Keratinocyte (primary cell): ENCODE measurements around the gene PARD3. TPM values are rescaled to one million over a fixed set of nuclear protein-coding genes. Genes with fewer than 3 reads are reported as not detected.

ENCODE experiments used
- DNase-seq: peaks from one replicate; pipeline ENCODE4 v3.0.0-alpha.2; 2011; ENCODE audit warnings: low read depth, missing footprints, low spot score
- FAIRE-seq: peaks from 2 replicates; lab custom pipeline; 2011; peaks lifted over from hg19 to GRCh38; lab: Jason Lieb, UNC
- H2AFZ ChIP-seq: 2 replicates; pipeline ENCODE4 v1.6.0; 2012; ENCODE audit warnings: low read length, control low read depth, inconsistent platforms; ENCODE audit not compliant: control insufficient read depth
- H3K27ac ChIP-seq: 2 replicates; pipeline ENCODE4 v1.5.1; 2011; ENCODE audit warnings: low read length; ENCODE audit not compliant: control insufficient read depth, insufficient read depth
- H3K27me3 ChIP-seq: 3 replicates; pipeline ENCODE4 v1.6.0; 2011; ENCODE audit warnings: low read length; ENCODE audit not compliant: control insufficient read depth, insufficient read depth; ENCODE audit errors: extremely low read depth
- H3K36me3 ChIP-seq, 2 experiments: 2 replicates in 1 of 2; 3 replicates in 1 of 2; pipeline ENCODE4 v1.5.1; 2011; ENCODE audit warnings: low read length in 2 of 2, mild to moderate bottlenecking in 1 of 2; ENCODE audit not compliant: control insufficient read depth in 2 of 2, insufficient read depth in 2 of 2; ENCODE audit errors: extremely low read depth in 1 of 2
- H3K4me1 ChIP-seq: 3 replicates; pipeline ENCODE4 v1.5.1; 2011; ENCODE audit warnings: low read length; ENCODE audit not compliant: control insufficient read depth, insufficient read depth; ENCODE audit errors: extremely low read depth
- H3K4me2 ChIP-seq: 3 replicates; pipeline ENCODE4 v1.6.0; 2011; ENCODE audit warnings: low read depth, low read length; ENCODE audit not compliant: control insufficient read depth, insufficient read depth; ENCODE audit errors: extremely low read depth
- H3K4me3 ChIP-seq, 3 experiments: fragments of 200-600 bp in 1 of 3; sonication (generic) in 1 of 3; 2 replicates in 2 of 3; 3 replicates in 1 of 3; pipeline ENCODE4 v1.5.1; 2011 to 2016; ENCODE audit warnings: low read length in 3 of 3, mild to moderate bottlenecking in 3 of 3, control low read depth in 2 of 3, inconsistent platforms in 1 of 3, low read depth in 1 of 3, mixed read lengths in 1 of 3, mixed run types in 1 of 3, moderate library complexity in 1 of 3; ENCODE audit not compliant: control insufficient read depth in 2 of 3, insufficient read depth in 2 of 3; ENCODE audit errors: extremely low read depth in 1 of 3
- H3K79me2 ChIP-seq: 2 replicates; pipeline ENCODE4 v1.6.0; 2012; ENCODE audit warnings: low read length; ENCODE audit not compliant: control insufficient read depth, insufficient read depth
- H3K9ac ChIP-seq: 3 replicates; pipeline ENCODE4 v1.6.0; 2011; ENCODE audit warnings: low read length; ENCODE audit not compliant: control insufficient read depth, insufficient read depth; ENCODE audit errors: extremely low read depth
- H3K9me1 ChIP-seq: 3 replicates; pipeline ENCODE4 v1.6.0; 2011; ENCODE audit warnings: low read length; ENCODE audit not compliant: control insufficient read depth, insufficient read depth; ENCODE audit errors: extremely low read depth
- H3K9me3 ChIP-seq: 2 replicates; pipeline ENCODE4 v1.5.1; 2012; ENCODE audit warnings: low read depth, low read length; ENCODE audit not compliant: control insufficient read depth
- H4K20me1 ChIP-seq: 3 replicates; pipeline ENCODE4 v1.6.0; 2011; ENCODE audit warnings: low read length; ENCODE audit not compliant: control insufficient read depth, insufficient read depth; ENCODE audit errors: extremely low read depth
- CTCF ChIP-seq, 3 experiments: IDR thresholded peaks in 1 of 3; conservative IDR thresholded peaks in 1 of 3; optimal IDR thresholded peaks in 1 of 3; 2 replicates in 2 of 3; 3 replicates in 1 of 3; pipeline versions ENCODE3 to v1.5.1; 2011; ENCODE audit warnings: low read length in 3 of 3, mild to moderate bottlenecking in 3 of 3, moderate library complexity in 2 of 3, control low read depth in 1 of 3, inconsistent platforms in 1 of 3; ENCODE audit not compliant: insufficient read depth in 2 of 3; ENCODE audit errors: extremely low read depth in 1 of 3
- EZH2 ChIP-seq: IDR thresholded peaks from one replicate; pipeline ENCODE4 v1.6.1; 2012; ENCODE audit warnings: inconsistent platforms, mild to moderate bottlenecking, low read length, moderate library complexity
- dilution Hi-C: fragments of 300-500 bp; cut with MboI; formaldehyde crosslinking; loops from one replicate; pipeline ENCODE4 v1.7.0; 2020; ENCODE audit warnings: low sequenced_read_pairs; ENCODE audit not compliant: extremely low pct_ligation_motif_present
- polyA plus RNA-seq, 5 experiments: library from polyadenylated mRNA; depleted of rRNA in 3 of 5; stranded (reverse) in 3 of 5; stranded (forward) in 1 of 5; unstranded in 1 of 5; fragments of >200 nt; gene quantifications; 1 replicate in 1 of 5; 2 replicates in 3 of 5; 3 replicates in 1 of 5; pipeline versions ENCODE4 v1.2.1 to v1.2.3, GENCODE V29; 2011 to 2012; ENCODE audit warnings: missing spikeins in 2 of 5, low read depth in 1 of 5, low replicate concordance in 1 of 5

PARD3 gene
- polyA plus RNA-seq, 1 donor (not counting 4 experiments of a cell fraction or from before 2014, with no cell fraction given) = 46.4 TPM

- DNase-seq = no peak
- Histone ChIP-seq H3K4me2 (no peak overlapping the region), H3K4me3 (no peak overlapping the region), H3K9me1 (no peaks in the 10 kb centered on the region), H3K9me3 (no peaks in the 10 kb centered on the region), H3K36me3 (no peaks in the 10 kb centered on the region), H3K27ac (no peak overlapping the region), H2AFZ (no peak overlapping the region), H3K9ac (no peak overlapping the region), H3K4me1 (peaks cover 56% of the 10 kb centered on the region), H3K27me3 (no peaks in the 10 kb centered on the region), H4K20me1 (no peaks in the 10 kb centered on the region), H3K79me2 (peaks cover 64% of the 10 kb centered on the region)
- dilution Hi-C loops = no loop called here
- no peak for TF ChIP-seq EZH2
- no peak for FAIRE-seq
These were observed 69.9 kb downstream of the PARD3 start for GRCh38 chr10:34745244-34745643.

GRCh38 chr10:34744590-34744989 is 70.5 kb downstream of the PARD3 start:
- TF ChIP-seq EZH2 (no peak), CTCF (optimal IDR thresholded peaks at IDR 0.05 in 1 of 3, IDR thresholded peaks at IDR 0.05 in 1 of 3, conservative IDR thresholded peaks at IDR 0.05 in 1 of 3; ENCODE audit: extremely low read depth in 1 of 3, insufficient read depth in 2 of 3, low read length in 3 of 3) (no peak)
- Histone ChIP-seq H2AFZ (no peak overlapping the region), H3K4me1 (peaks cover 62% of the 10 kb centered on the region), H3K79me2 (peaks cover 61% of the 10 kb centered on the region), H3K27me3 (no peaks in the 10 kb centered on the region), H3K4me3 (no peak overlapping the region), H3K4me2 (peak overlapping the region; percentile 55), H3K9me3 (no peaks in the 10 kb centered on the region), H3K9me1 (no peaks in the 10 kb centered on the region), H3K9ac (no peak overlapping the region), H3K36me3 (no peaks in the 10 kb centered on the region), H4K20me1 (no peaks in the 10 kb centered on the region), H3K27ac (peak overlapping the region; percentile 47)
- no peak for DNase-seq
- dilution Hi-C loops = no loop called here
- no peak for FAIRE-seq

- peak overlapping the region; percentile 70 for H3K27ac ChIP-seq
- no peak for TF ChIP-seq CTCF (optimal IDR thresholded peaks at IDR 0.05 in 1 of 3, IDR thresholded peaks at IDR 0.05 in 1 of 3, conservative IDR thresholded peaks at IDR 0.05 in 1 of 3; ENCODE audit: extremely low read depth in 1 of 3, insufficient read depth in 2 of 3, low read length in 3 of 3)
- TF ChIP-seq EZH2 = no peak
- H3K9me1 ChIP-seq = no peaks in the 10 kb centered on the region
- H3K79me2 ChIP-seq = peaks cover 64% of the 10 kb centered on the region
- dilution Hi-C loops = no loop called here
- H3K36me3 ChIP-seq = no peaks in the 10 kb centered on the region
- H3K9ac ChIP-seq = no peak overlapping the region
- H3K4me2 ChIP-seq = peak overlapping the region; percentile 55
- H3K9me3 ChIP-seq = no peaks in the 10 kb centered on the region
- FAIRE-seq (peak; percentile 93), DNase-seq (peak; percentile 30)
- H4K20me1 ChIP-seq = no peaks in the 10 kb centered on the region
- H3K4me1 ChIP-seq = peaks cover 64% of the 10 kb centered on the region
- no peak overlapping the region for H2AFZ ChIP-seq
- no peaks in the 10 kb centered on the region for H3K27me3 ChIP-seq
- H3K4me3 ChIP-seq = peak overlapping the region in 1 of 3 experiments; percentile 22
These were observed 71.3 kb downstream of the PARD3 start for GRCh38 chr10:34743814-34744213.
